ENCODE measurements around the gene NR5A2.

NR5A2 gene

GRCh38 chr1:200072636-200073285 is 45.3 kb downstream of the NR5A2 start:
- no peak for DNase-seq (ENCODE audit: low spot score)

DNA sequence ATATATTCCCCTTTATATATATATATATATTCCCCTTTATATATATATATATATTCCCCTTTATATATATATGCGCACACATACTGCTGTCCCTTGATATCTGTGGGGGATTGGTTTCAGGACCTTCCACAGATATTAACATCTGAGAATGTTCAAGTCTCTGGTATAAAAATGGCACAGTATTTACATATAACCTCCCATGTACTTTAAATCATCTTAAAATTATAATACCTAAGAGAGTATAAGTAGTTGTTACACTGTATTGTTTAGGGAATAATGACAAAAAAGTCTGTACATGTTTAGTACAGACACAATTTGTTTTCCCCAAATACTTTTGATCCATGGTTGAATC is 45.8 kb downstream of the NR5A2 start:
- DNase-seq (ENCODE audit: low spot score) = no peak

GRCh38 chr1:200075522-200075921 is 48.0 kb downstream of the NR5A2 start:
- no peak for DNase-seq (ENCODE audit: low spot score)

GRCh38 chr1:200075938-200076546 is 48.5 kb downstream of the NR5A2 start:
- DNase-seq (ENCODE audit: low spot score) = peak; percentile 8

- no peak for DNase-seq (ENCODE audit: low spot score)
Observed at GRCh38 chr1:200079232-200079940, 51.9 kb downstream of the NR5A2 start.

GRCh38 chr1:200081151-200081968 is 53.9 kb downstream of the NR5A2 start:
- DNase-seq (ENCODE audit: low spot score) = no peak

DNA sequence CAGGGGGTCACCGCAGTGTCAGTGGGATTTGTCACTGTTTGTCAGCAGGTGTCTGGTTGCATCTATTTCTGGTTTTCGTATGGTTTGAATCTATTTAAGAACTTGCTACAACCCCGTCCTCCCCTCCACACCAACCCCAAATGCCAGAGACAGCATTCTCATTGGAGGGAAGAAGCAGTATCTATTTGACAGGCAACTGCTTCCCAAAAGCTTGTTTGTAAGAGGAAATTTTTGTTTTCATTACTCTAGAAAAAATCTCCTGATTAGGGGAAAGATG is 54.4 kb downstream of the NR5A2 start:
- no peak for DNase-seq (ENCODE audit: low spot score)

DNA sequence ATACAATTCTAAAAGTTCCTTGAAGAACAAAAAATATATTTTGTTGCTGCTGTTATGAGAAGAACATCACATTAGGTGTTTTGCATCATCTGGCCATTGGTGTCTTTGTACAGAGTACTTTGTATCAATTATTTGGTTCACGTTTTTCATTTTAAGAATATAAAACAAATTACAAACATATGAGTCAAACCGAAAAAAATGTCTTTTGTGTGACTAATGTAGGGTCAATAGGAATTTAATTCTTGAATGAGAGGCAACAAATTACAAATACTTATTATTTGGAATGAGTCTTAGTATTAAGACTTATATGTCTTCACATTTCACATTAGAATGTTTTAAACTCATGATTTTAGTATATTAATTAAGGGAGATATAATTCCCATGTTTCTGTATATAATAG is 54.8 kb downstream of the NR5A2 start:
- no peak for DNase-seq (ENCODE audit: low spot score)

DNA sequence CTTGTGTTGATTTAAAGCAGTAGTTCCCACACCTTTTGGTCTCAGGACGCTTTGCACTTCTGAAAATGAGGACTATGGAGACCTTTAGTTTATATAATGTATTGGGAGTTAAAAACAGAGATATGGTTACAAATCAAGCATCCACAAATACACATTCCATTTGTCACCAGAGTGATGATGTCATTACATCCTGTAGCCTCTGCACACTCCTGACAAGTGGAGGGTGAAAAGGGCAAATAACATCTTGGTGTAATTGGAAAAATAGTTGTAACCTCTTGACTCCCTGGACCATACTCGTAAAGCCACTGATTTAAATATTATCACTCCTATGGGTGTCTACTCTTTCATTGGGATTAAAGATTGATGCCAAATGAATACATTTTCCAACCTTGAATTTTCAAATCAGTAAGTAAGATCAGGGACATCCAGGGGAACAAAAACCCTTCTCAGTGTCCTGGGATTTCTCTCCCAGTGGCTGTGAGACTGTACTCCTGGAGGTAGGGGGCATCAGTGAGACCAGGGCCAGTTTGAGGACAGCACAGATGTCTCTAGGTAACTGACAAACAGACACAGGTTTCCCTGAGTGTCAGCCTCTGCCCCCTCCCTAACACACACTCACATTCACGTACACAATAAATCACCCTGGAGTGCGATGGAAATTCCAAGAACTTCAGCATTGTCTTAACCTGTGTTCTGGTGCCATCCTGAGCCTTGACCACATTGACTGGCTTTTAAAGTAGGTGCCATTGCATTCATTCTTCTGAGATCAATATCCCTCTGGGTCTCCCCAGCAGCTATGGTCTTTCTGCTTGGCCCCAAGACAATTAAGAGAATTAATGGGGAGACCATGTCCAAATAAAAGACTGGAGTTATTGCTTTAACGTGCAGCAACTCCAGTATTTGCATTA is 63.0 kb downstream of the NR5A2 start:
- no peak for DNase-seq (ENCODE audit: low spot score)

GRCh38 chr1:200095057-200095577 is 67.6 kb downstream of the NR5A2 start:
- no peak for DNase-seq (ENCODE audit: low spot score)

DNA sequence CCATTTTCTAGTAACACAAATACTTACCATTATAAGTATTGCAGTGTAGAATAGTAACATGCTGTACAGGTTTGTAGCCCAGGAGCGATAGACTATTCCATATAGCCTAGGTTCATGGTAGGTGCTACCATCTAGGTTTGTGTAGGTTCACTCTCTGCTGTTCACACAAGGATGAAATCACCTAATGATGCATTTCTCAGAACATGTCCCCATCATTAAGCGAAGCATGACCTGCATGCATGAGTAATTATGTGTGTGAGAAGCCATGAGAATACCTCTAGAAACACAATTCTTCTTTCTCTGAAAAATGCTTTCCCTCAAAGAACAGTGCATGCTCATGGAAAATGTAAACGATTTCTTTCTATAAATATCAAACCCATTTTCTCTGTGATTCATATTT is 69.3 kb downstream of the NR5A2 start:
- no peak for DNase-seq (ENCODE audit: low spot score)

GRCh38 chr1:200099040-200099439 is 71.5 kb downstream of the NR5A2 start:
- no peak for DNase-seq (ENCODE audit: low spot score)

DNA sequence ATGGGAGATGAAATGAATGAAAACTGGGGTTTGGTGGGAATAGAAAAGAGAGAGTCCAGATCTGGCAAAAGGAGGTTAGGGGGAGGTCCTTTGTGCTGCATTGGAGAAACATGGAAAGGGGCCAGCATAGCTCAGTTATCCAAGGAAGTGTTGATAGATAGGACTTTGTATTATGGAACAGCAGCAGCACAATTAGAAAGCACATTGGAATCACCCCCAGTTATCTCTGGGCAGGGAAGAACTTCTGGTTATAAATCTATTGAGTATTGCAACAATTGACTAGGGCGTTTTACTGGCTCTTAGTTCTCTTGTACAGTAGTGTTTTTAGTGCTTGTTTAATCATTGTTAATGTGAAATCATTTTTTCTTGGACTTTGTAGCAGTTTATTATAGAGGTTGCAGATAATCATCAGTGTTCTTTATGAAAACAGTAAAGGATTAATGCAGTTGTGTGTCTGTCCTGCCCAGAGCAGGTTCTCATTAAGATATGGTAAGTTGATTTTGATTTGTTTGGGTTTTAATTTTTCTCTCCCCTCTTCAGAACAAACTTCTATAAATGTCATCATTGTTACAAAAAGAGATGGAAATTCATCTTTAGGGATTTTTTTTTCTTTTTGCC is 76.6 kb downstream of the NR5A2 start:
- no peak for DNase-seq (ENCODE audit: low spot score)

DNA sequence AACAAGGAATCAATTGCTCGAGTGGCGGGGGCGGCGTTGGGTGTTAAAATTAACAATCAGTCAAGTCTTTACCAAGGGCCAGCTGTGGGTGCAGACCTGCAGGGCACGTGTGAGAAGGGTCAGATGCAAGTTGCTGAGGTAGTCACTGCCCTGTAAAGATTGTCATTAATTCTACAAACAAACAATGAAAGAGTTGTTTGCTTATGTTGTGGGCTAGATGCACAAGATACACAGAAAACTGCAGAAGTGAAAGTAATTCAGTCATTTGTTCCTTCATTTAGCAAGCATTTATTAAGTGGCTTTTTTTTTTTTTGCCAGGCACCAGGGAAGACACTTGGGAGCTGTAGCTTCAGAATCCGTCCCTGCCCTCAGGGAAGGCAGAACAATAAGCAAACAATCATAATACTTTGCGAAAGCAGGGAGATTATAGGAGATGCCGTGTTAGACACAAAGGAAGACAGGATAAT is 79.5 kb downstream of the NR5A2 start:
- no peak for DNase-seq (ENCODE audit: low spot score)

DNA sequence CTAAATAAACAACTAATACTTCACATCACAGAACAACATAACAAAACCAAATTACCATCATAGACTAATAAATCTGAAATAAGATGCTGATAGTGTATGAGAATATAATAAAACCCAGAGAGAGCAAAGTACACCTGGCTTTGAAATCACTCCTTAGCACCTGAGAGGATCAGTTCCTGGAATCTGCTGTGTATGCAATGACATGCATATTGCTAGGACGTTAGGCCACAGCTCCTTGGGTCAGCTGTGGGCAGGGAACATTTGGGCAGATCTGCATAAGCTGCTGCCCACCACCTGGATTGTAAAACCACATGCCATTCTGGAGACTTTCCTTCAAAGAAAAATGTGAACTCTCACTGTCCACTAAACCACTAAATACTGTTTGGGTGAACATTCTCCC is 81.1 kb downstream of the NR5A2 start:
- DNase-seq (ENCODE audit: low spot score) = no peak

- no peak for DNase-seq (ENCODE audit: low spot score)
Observed at GRCh38 chr1:200112290-200112689, 84.8 kb downstream of the NR5A2 start.

- no peak for DNase-seq (ENCODE audit: low spot score)
Observed at GRCh38 chr1:200115532-200115931, 88.0 kb downstream of the NR5A2 start.

- no peak for DNase-seq (ENCODE audit: low spot score)
Observed at GRCh38 chr1:200116324-200116723, 88.8 kb downstream of the NR5A2 start.

DNA sequence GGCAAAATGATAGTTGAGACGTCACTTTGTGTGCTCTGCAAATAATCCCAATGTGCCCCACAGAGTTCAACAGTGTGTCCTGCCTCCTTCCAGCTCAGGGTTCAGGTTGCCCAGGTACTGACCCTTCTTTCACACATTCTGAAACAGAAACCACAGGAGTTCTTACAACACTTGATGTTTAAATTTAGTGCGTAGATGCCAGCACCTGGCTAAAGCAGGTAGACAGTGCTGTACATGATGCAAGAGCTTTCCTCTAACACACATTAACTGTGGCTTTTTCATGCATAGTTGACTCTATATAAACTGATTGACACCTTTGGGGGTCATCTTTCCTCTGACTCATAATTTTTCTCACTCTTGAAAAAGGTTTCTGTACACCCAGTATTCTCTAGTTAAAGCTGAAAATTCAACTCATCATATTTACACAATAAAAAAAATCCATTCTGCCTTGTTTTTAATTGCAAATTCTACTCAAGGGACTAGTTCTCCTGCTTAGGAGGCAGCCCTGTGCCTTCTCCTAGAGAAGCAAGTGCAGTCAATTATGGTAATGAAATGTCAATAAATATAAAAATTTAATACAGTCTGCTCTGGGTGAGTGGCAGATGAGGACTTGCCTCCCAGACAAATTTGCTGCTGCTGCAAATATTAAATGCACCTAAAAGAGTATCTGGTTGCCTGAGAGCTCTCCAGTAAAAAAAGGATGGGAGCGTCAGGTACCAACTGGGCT is 91.4 kb downstream of the NR5A2 start:
- DNase-seq (ENCODE audit: low spot score) = no peak

DNA sequence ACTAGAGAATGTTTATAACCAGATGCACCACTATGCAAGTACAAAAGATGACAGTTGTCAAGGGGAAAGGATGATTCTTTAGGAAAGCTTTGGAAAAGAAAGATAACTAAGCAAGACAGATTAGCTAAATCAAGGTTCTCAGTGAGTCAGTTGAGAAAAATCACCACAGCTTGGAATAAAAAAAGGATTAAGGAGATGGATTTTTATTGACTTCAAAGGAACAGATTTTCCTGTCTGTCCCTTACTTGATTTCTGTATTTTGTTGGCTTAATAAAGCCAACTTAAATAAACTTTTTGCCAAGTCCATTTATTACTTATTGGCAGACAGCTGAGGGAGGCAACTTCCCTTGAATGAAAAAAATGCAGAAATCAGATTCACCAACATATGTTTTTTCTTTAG is 93.9 kb downstream of the NR5A2 start:
- DNase-seq (ENCODE audit: low spot score) = no peak

Measured in HuH-7 (cell line).